HG02588 (cell line): ENCODE results near the gene VEGFA.

Source experiments
- ATAC-seq: cut with Tn5 transposase; IDR thresholded peaks from one replicate; pipeline ENCODE4 v1.9.1; 2021; ENCODE audit warnings: mild to moderate bottlenecking, moderate library complexity; ENCODE audit not compliant: unreplicated experiment

VEGFA gene

DNA sequence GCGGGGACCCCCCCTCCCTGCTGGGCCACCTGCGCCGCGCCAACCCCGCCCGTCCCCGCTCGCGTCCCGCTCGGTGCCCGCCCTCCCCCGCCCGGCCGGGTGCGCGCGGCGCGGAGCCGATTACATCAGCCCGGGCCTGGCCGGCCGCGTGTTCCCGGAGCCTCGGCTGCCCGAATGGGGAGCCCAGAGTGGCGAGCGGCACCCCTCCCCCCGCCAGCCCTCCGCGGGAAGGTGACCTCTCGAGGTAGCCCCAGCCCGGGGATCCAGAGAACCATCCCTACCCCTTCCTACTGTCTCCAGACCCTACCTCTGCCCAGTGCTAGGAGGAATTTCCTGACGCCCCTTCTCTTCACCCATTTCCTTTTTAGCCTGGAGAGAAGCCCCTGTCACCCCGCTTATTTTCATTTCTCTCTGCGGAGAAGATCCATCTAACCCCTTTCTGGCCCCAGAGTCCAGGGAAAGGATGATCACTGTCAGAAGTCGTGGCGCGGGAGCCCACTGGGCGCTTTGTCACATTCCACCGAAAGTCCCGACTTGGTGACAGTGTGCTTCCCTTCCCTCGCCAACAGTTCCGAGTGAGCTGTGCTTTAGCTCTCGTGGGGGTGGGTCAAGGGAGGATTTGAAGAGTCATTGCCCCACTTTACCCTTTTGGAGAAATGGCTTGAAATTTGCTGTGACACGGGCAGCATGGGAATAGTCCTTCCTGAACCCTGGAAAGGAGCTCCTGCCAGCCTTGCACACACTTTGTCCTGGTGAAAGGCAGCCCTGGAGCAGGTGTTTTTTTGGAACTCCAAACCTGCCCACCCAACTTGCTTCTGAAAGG is 2.1 kb downstream of the VEGFA start:
- ATAC-seq = no peak

DNA sequence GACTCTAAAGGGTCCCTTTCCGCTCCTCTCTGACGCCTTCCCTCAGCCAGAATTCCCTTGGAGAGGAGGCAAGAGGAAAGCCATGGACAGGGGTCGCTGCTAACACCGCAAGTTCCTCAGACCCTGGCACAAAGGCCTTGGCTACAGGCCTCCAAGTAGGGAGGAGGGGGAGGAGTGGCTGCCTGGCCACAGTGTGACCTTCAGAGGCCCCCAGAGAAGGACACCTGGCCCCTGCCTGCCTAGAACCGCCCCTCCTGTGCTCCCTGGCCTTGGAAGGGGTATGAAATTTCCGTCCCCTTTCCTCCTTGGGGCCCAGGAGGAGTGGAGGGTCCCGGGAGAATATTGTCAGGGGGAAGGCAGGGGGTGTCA is 2.7 kb downstream of the VEGFA start:
- no peak for ATAC-seq

DNA sequence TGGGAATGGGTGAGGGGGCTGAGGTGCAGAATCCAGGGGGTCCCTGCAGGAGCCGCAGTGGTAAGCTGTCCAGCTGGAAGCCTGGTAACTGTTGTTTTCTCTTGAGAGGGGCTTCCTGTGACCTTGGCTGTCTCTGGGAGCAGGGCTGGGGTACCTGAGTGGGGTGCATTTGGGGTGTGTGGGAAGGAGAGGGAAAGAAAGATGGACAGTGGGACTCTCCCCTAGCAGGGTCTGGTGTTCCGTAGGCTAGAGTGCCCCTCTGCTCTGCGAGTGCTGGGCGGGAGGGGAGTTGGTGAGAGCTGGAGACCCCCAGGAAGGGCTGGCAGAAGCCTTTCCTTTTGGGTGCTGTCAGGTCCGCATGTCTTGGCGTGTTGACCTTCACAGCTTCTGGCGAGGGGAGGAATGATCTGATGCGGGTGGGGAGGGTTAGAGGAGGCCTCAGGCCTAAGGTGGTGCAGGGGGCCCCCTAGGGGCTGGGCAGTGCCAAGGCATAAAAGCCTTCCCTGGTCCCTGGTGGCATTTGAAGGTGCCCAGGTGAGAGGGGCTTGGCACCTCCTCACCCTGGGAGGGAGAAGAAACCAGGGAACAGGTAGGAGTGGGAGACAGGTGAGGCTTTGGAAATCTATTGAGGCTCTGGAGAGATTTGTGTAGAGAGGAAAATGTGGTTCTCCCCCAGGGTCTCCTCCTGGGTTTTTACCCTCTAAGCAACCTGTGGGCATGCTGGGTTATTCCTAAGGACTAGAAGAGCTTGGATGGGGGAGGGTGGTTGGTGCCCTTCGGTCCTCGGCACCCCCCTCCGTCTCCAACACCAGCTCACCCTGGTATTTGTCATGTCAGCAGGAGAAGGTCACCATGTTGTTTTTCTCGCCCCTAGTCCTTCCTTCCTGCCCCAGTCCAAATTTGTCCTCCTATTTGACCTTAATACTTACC is 3.3 kb downstream of the VEGFA start:
- ATAC-seq = no peak

DNA sequence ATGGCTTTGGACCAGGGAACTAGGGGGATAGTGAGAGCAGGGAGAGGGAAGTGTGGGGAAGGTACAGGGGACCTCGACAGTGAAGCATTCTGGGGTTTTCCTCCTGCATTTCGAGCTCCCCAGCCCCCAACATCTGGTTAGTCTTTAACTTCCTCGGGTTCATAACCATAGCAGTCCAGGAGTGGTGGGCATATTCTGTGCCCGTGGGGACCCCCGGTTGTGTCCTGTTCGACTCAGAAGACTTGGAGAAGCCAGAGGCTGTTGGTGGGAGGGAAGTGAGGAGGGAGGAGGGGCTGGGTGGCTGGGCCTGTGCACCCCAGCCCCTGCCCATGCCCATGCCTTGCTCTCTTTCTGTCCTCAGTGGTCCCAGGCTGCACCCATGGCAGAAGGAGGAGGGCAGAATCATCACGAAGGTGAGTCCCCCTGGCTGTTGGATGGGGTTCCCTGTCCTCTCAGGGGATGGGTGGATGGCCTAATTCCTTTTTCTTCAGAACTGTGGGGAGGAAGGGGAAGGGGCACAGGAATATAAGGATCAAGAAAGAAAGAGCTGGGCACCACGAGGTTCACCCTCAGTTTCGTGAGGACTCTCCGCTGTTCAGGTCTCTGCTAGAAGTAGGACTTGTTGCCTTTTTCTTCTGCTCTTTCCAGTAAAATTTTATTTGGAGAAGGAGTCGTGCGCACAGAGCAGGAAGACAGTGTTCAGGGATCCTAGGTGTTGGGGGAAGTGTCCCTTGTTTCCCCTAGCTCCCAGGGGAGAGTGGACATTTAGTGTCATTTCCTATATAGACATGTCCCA is 4.2 kb downstream of the VEGFA start:
- no peak for ATAC-seq

DNA sequence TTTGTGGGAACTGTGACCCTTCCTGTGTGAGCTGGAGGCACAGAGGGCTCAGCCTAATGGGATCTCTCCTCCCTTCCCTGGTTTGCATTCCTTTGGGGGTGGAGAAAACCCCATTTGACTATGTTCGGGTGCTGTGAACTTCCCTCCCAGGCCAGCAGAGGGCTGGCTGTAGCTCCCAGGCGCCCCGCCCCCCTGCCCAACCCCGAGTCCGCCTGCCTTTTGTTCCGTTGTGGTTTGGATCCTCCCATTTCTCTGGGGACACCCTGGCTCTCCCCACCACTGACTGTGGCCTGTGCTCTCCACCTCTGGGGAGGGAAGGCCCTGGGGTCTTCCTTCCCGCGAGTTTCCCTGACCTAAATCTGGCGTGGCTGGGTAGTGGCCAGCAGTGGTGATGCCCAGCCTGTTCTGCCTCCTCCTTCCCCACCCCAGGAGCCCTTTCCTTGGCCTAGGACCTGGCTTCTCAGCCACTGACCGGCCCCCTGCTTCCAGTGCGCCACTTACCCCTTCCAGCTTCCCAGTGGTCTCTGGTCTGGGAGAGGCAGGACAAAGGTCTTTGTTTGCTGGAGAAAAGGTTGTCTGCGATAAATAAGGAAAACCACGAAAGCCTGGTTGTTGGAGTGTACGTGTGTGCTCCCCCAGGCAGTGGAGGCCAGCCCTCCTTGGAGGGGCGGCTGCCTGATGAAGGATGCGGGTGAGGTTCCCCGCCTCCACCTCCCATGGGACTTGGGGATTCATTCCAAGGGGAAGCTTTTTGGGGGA is 4.9 kb downstream of the VEGFA start:
- no peak for ATAC-seq

DNA sequence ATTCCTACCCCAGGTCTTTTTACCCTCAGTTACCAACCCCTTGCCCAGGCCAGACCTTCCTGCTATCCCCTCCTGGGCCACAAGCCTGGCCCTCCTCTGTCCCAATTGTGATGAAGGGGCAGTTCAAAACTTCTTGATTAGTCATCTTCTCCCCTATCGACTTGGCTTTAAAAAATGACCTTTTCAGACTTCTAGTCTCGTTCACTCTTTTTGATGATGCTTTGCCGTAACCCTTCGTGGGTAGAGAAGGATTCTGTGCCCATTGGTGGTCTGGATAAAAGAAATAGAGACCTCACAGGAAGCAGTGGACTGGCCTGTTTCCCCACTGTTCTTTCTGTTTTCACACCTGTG is 5.5 kb downstream of the VEGFA start:
- ATAC-seq = no peak

DNA sequence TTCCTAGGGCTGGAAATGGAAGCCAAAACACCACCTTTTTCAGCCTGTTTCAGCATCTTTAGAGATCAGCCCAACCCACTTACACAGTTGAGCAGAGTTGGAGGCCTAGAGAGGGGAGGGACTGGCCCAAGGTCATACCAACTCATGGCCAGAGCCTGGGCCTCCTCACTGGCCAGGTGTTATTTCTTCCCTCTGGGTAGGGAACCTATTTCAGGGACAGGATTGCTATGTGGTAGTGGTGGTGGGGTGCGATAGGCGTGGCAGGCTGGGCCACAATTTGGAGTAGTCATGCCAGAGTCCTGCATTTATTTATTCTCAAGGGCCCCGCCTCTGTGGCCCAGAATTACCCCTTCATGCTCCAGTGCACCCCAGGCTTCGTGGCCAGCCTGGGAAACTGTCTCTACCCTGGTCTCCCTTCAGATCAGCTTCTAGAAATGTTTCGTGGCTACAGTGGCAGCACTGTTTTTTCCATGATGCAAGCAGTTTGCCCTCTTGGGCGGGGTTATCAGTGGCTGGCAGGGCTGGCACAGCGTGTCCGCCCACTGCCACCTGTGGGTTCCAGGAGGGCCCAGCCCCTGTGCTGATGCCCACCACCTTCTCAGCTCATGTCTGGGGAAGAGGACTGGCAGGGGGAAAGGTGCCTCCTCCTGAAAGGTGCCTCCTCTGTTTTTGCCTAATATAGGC is 6.2 kb downstream of the VEGFA start:
- ATAC-seq = no peak

DNA sequence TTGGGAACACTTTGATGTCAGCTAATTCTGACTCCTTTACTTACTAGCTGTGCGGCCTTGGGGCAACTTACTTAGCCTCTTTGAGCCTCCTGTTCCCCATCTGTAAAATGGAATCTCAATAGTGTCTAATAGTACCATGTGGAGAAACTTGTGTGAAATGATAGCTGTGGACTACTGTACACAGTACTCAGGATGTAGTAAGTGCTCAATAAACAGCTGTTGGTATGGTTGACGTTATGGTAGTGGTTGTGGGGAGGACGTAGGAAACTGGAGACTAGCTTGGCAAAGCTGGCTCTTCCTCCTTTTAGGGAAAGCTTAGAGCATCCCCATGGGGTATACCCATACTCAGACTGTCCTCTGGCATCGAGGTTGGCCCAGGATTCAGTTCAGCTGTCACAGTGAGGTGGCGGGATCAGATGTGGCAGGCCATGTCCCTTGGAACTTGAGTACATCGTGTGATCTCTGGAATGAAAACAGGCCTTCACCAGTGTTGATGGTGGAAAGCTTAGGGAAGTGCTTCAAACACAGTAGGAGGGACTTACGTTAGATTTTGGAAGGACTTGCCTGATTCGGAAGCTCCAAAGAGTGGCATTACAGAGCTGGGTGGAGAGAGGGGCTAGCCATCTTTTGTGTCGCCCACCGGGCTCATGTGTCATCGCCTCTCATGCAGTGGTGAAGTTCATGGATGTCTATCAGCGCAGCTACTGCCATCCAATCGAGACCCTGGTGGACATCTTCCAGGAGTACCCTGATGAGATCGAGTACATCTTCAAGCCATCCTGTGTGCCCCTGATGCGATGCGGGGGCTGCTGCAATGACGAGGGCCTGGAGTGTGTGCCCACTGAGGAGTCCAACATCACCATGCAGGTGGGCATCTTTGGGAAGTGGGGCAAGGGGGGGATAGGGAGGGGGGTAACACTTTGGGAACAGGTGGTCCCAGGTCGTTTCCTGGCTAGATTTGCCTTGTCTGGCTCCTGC is 7.1 kb downstream of the VEGFA start:
- ATAC-seq = no peak

DNA sequence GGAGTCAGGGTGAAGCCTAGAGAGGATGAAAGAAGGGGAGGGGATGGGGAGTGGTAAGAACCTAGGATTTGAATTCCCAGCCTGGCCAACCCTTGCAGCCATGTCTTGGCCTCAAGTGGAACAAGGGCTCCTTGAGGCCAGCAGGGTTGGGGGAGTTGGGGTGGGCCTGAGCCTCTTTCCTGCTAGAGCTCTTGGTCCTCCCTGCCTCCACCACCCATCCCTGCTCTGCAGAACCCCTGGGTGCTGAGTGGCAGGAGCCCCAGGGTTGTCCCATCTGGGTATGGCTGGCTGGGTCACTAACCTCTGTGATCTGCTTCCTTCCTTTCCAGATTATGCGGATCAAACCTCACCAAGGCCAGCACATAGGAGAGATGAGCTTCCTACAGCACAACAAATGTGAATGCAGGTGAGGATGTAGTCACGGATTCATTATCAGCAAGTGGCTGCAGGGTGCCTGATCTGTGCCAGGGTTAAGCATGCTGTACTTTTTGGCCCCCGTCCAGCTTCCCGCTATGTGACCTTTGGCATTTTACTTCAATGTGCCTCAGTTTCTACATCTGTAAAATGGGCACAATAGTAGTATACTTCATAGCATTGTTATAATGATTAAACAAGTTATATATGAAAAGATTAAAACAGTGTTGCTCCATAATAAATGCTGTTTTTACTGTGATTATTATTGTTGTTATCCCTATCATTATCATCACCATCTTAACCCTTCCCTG is 8.3 kb downstream of the VEGFA start:
- ATAC-seq = no peak

DNA sequence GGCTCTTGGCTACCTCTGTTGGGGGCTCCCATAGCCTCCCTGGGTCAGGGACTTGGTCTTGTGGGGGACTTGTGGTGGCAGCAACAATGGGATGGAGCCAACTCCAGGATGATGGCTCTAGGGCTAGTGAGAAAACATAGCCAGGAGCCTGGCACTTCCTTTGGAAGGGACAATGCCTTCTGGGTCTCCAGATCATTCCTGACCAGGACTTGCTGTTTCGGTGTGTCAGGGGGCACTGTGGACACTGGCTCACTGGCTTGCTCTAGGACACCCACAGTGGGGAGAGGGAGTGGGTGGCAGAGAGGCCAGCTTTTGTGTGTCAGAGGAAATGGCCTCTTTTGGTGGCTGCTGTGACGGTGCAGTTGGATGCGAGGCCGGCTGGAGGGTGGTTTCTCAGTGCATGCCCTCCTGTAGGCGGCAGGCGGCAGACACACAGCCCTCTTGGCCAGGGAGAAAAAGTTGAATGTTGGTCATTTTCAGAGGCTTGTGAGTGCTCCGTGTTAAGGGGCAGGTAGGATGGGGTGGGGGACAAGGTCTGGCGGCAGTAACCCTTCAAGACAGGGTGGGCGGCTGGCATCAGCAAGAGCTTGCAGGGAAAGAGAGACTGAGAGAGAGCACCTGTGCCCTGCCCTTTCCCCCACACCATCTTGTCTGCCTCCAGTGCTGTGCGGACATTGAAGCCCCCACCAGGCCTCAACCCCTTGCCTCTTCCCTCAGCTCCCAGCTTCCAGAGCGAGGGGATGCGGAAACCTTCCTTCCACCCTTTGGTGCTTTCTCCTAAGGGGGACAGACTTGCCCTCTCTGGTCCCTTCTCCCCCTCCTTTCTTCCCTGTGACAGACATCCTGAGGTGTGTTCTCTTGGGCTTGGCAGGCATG is 9.2 kb downstream of the VEGFA start:
- no peak for ATAC-seq

DNA sequence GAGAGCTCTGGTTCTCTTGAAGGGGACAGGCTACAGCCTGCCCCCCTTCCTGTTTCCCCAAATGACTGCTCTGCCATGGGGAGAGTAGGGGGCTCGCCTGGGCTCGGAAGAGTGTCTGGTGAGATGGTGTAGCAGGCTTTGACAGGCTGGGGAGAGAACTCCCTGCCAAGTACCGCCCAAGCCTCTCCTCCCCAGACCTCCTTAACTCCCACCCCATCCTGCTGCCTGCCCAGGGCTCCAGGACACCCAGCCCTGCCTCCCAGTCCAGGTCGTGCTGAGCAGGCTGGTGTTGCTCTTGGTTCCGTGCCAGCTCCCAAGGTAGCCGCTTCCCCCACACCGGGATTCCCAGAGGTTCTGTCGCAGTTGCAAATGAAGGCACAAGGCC is 9.8 kb downstream of the VEGFA start:
- no peak for ATAC-seq

DNA sequence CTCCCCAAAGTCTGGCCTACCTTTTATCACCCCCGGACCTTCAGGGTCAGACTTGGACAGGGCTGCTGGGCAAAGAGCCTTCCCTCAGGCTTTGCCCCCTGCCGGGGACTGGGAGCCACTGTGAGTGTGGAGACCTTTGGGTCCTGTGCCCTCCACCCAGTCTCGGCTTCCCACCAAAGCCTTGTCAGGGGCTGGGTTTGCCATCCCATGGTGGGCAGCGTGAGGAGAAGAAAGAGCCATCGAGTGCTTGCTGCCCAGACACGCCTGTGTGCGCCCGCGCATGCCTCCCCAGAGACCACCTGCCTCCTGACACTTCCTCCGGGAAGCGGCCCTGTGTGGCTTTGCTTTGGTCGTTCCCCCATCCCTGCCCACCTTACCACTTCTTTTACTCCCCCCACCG is 10.3 kb downstream of the VEGFA start:
- no peak for ATAC-seq

DNA sequence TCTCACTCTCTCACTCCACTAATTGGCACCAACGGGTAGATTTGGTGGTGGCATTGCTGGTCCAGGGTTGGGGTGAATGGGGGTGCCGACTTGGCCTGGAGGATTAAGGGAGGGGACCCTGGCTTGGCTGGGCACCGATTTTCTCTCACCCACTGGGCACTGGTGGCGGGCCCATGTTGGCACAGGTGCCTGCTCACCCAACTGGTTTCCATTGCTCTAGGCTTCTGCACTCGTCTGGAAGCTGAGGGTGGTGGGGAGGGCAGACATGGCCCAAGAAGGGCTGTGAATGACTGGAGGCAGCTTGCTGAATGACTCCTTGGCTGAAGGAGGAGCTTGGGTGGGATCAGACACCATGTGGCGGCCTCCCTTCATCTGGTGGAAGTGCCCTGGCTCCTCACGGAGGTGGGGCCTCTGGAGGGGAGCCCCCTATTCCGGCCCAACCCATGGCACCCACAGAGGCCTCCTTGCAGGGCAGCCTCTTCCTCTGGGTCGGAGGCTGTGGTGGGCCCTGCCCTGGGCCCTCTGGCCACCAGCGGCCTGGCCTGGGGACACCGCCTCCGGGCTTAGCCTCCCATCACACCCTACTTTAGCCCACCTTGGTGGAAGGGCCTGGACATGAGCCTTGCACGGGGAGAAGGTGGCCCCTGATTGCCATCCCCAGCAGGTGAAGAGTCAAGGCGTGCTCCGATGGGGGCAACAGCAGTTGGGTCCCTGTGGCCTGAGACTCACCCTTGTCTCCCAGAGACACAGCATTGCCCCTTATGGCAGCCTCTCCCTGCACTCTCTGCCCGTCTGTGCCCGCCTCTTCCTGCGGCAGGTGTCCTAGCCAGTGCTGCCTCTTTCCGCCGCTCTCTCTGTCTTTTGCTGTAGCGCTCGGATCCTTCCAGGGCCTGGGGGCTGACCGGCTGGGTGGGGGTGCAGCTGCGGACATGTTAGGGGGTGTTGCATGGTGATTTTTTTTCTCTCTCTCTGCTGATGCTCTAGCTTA is 11.2 kb downstream of the VEGFA start:
- ATAC-seq = no peak

DNA sequence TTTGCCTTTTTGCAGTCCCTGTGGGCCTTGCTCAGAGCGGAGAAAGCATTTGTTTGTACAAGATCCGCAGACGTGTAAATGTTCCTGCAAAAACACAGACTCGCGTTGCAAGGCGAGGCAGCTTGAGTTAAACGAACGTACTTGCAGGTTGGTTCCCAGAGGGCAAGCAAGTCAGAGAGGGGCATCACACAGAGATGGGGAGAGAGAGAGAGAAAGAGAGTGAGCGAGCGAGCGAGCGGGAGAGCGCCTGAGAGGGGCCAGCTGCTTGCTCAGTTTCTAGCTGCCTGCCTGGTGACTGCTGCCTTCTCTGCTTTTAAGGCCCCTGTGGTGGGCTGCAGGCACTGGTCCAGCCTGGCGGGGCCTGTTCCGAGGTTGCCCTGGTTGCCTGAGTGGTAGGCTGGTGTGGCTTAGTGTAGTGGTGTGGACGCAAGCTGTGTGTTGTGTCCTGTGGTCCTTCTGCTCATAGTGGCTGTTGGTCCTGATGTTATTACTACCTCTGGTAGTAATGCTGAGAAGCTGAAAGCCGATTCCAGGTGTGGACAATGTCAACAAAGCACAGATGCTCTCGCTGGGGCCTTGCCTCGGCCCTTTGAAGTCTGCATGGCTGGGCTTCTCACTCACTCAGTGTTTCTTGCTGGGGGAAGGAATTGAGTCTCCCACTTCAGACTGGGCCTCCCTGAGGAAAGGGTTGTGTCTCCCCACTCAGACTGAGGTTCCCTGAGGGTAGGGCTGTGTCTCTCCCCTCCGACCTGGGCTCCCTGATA is 12.1 kb downstream of the VEGFA start:
- no peak for ATAC-seq

DNA sequence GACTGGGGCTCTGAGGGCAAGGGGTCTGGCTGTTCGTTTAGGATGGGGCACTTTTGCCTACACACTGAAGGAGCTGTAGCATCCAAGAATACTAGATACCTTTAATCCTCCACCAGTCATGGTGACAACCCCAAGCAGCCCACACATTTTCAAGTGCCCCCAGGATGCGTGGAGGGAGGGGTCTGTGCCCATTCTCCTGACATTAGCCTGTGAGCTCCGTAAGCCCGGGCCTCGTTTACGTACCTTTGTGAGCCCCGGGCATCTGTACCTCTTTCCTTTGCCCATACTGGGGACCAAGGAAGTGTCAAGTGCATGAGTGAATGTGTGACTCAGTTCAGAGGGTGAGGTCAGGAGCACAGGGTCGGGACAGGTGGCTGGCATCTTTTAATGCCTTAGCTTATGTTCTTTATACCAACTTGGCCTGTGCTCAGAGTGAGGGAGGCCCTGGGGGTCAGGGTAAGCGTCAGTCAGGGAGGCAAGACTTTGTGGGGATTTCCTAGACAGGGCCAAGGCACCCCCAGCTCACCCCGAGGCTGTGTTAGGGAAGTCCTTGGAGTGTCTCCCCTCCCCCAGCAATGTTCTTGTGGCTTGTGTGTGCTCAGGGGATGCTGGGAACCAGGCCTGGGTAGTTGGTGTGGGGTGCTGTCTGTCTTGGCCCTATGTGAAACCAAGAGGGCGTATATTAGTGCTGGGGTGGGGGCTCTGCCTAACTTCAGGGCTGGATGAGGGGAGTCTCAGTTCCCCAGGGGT is 12.9 kb downstream of the VEGFA start:
- ATAC-seq = no peak
